ENCODE measurements around the gene LPP.

- TF ChIP-seq CTCF (IDR thresholded peaks at IDR 0.05): no peak
- no peak for TF ChIP-seq ZFX (IDR thresholded peaks at IDR 0.05; ENCODE audit: borderline replicate concordance)
Observed at GRCh38 chr3:188157407-188157806, 3.5 kb downstream of the LPP start.

Data from 22Rv1 (cell line).